Cardiac fibroblast (primary cell): ENCODE results near the gene FBXO7.

Source experiments
- DNase-seq, 2 donors: peaks; one replicate each; pipeline versions ENCODE4 v3.0.0 to v3.0.0-alpha.2; 2010; ENCODE audit warnings: low read depth in 2 of 2
- H3K4me3 ChIP-seq, 2 donors: replicated peaks in 1 of 2; 1 replicate in 1 of 2; 2 replicates in 1 of 2; pipeline ENCODE4 v1.5.1; 2011; ENCODE audit warnings: low read depth in 2 of 2, low read length in 2 of 2, mild to moderate bottlenecking in 2 of 2, moderate library complexity in 1 of 2
- TF ChIP-seq, protein P1 (sequence below): IDR thresholded peaks from one replicate; pipeline ENCODE4 v1.5.1; 2011; ENCODE audit warnings: low read depth, mild to moderate bottlenecking, low read length, inconsistent platforms

The FBXO7 gene

DNA sequence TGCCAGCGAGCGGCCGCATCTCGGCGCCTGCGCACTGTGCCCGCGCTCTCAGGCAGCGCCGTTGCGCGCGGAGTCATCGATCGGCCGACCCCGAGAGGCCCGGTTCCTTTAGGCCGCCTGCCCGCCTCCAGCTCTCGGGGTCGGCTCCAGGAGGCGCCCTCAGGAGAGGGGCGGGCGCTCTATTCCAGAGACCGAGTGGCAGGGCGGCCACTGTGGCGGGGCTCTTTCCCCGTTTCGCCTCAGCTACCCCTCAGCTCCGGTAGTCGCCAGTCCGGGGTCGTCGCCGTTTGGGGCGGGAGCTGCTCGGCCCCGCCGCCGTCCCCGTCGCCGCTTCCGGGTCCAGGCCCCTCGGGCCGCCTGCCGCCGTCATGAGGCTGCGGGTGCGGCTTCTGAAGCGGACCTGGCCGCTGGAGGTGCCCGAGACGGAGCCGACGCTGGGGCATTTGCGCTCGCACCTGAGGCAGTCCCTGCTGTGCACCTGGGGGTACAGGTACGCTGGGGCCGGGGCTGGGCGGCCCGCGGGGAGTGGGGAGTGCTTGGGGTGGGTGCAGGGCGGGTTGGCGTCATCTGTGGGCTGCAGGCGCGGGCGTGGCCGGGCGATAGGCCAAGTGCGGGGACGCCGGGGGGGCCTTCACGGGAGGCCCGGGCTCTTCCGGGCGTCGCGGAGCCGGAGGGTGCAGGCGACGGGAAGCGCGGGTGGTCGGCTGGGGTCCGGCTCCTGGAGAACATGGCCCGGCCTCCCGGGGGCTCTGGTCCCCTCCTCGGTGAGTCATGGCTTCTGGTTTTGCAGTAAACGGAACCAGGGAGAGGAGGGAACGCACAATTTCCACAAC, at the start of gene FBXO7:
Gene FBXO7, plus strand, starts transcription at position 177 of the 833 bp plus-strand sequence. Its CDS starts 192 bp downstream, at position 369.
- peak; percentile 93 to 95 for DNase-seq
- TF ChIP-seq, protein P1, sequence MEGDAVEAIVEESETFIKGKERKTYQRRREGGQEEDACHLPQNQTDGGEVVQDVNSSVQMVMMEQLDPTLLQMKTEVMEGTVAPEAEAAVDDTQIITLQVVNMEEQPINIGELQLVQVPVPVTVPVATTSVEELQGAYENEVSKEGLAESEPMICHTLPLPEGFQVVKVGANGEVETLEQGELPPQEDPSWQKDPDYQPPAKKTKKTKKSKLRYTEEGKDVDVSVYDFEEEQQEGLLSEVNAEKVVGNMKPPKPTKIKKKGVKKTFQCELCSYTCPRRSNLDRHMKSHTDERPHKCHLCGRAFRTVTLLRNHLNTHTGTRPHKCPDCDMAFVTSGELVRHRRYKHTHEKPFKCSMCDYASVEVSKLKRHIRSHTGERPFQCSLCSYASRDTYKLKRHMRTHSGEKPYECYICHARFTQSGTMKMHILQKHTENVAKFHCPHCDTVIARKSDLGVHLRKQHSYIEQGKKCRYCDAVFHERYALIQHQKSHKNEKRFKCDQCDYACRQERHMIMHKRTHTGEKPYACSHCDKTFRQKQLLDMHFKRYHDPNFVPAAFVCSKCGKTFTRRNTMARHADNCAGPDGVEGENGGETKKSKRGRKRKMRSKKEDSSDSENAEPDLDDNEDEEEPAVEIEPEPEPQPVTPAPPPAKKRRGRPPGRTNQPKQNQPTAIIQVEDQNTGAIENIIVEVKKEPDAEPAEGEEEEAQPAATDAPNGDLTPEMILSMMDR = peak; percentile 32
- H3K4me3 ChIP-seq = peak within 1 kb of the TSS; percentile 80 to 90

DNA sequence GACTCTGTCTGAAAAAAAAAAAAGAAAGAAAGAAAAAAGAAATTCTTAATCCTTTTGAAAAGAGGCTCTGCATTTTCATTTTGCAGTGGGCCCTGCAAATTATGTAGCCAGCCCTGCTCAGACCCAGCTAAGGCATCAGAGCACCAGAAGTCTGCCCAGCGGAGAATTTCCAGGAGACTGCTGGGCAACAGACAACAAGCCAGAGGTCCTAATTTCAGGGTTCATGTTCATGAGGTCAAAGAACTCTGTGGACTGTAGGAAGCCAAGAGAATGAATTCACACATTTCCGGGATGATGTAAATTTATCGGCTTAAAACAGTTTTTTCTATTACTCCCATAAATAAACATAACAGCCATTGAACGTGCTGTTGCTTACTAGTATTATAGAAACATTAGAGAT, 47.7 kb upstream of the FBXO7 start:
- TF ChIP-seq, protein P1 = no peak
- H3K4me3 ChIP-seq = no peak overlapping the region
- no peak for DNase-seq

DNA sequence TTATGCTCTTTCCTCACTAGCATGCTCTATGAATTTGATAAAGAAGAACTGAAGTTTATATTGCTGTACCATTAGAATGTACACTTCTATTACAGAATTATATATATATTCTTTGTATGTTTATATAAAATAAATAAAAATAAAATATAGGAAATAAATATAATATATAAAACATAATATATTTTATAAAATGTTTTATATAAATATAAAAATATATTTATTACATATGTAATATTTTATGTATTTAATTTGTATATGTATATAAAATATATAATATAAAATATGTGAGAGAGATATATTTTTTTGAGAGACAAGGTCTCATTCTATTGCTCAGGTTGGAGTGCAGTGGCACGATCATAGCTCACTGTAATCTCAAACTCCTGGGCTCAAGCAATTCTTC, 44.3 kb upstream of the FBXO7 start:
- no peak for DNase-seq
- H3K4me3 ChIP-seq = no peak overlapping the region
- TF ChIP-seq, protein P1 = no peak

DNA sequence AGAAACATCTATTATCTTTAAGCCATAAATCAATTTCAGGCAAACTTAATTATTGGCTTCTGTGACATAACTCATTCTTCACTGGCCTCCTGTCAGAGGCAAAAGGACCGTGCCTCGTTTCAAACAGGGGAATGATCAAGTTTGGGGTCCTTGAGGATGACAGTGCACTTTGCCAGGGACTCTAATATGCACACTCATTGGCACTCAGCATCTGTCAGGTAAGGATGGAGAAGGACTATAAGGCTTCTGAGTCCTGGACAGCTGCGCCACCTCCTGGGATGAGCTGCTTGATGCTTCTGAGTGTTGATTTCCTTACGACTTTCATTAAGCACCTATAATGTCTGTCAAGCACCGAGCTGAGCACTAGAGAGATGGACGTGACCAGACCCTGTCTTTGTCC, 30.5 kb upstream of the FBXO7 start:
- TF ChIP-seq, protein P1 = no peak
- peak in 1 of 2 donors; percentile 5 for DNase-seq

DNA sequence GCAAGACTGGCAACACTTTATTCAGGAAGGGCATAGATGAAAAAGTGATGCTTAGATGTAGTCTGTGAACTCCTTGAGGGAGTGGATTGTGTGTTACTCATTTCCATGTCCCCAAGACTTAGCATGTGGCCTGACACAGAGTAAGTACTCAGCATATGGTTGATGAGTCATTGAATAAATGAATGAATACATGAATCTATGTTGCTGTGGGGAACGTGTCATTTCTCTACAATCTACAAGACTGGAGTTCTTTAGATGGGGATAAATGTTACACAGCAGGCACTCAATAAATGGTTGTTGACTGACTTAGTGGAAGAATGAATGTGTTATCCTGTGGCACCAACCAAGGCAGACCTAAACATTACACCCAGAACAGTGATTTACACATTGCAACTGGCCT, 28.3 kb upstream of the FBXO7 start:
- DNase-seq = peak in 1 of 2 donors; percentile 3
- no peak overlapping the region for H3K4me3 ChIP-seq
- TF ChIP-seq, protein P1 = no peak

More for the DNA sequence above, 30.5 kb upstream of the FBXO7 start:
- H3K4me3 ChIP-seq = no peak overlapping the region

DNA sequence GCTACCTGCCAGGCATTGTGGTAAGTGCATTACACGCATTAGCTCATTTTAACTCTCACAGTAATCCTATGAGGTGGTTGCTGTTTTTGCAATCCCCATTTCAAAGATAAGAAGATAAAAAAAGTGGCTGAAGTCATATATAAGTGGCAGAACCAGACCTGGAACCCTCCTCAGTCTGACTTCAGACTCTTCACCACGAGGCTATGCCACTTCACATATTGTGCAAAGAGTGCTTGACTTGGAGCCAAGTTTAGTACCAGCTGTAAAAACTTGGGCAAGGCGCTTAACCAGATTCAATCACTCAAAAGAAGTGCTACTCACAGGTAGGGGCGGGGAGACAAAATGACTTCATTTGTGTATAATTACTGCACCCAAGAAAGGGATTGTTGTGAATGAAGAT, 25.6 kb upstream of the FBXO7 start:
- no peak for DNase-seq
- H3K4me3 ChIP-seq = no peak overlapping the region
- TF ChIP-seq, protein P1 = no peak
